Cardiac septum (tissue), 1 donor: ENCODE results near the gene QRICH1. TPM values are rescaled to one million over a fixed set of nuclear protein-coding genes. Genes with fewer than 3 reads are reported as not detected.
"Not testable (repeated sequence)": the region's sequence is repeated elsewhere in the genome, so short reads cannot be mapped to it uniquely, and the experiment has no call there.

Experiments
- DNase-seq: peaks from one replicate; pipeline ENCODE4 v3.0.0-alpha.2; 2020; ENCODE audit warnings: low spot score
- intact Hi-C: fragments of 100-400 bp; cut with DNase I; formaldehyde crosslinking; loops from one replicate; pipeline ENCODE4 v1.14.0; 2022
- total RNA-seq: library from RNA; stranded (reverse); fragmentation: NEBNext Ultra II Directional; extraction: Animal tissue kit (Norgen Biotek cat#: 25700); gene quantifications from one replicate; pipeline ENCODE4 v1.2.1, GENCODE V29; 2021
- donor health status: DM: no; HTN: no; CAD: no.

The QRICH1 gene
- total RNA-seq, 1 donor from 2014 or later: 54.5 TPM

DNA sequence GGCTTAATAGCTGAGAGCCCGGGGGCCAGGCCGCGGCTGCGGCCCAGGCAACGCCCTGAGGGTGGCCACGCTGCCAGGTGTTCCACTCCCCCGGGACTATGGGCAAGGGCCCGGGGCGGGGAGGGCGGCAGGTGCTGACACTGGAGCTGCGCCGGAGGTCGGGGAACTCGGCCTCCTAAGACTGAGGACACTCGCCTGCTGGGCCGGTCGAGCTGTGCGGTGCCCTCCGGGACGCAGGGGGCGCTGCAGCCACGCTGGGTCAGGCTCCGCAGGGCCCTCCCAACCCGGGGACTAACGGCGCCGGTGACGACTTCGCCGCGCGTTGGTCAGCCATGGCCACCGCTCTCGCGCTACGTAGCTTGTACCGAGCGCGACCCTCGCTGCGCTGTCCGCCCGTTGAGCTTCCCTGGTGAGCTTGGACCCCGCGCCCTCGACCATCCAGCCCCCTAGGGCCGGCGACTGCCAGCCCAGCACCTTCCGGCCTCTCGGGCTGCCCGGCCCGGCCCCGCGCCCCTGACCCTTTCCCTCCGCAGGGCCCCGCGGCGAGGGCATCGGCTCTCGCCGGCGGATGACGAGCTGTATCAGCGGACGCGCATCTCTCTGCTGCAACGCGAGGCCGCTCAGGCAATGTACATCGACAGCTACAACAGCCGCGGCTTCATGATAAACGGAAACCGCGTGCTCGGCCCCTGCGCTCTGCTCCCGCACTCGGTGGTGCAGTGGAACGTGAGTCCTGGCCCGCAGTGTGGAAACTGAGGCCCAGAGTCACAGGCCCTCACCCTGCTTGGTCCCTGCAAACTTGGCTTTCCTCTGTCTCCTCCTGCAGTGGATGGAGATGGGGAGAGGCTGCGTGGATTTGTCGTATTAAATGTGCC is 71.8 kb downstream of the QRICH1 start, which contains the start of gene NDUFAF3:
NDUFAF3 (plus strand) TSS at position 309 of the 875 bp plus-strand sequence; CDS start at position 333, 24 bp downstream.
- peak; percentile 97 for DNase-seq
- intact Hi-C loops: no loop called here

DNA sequence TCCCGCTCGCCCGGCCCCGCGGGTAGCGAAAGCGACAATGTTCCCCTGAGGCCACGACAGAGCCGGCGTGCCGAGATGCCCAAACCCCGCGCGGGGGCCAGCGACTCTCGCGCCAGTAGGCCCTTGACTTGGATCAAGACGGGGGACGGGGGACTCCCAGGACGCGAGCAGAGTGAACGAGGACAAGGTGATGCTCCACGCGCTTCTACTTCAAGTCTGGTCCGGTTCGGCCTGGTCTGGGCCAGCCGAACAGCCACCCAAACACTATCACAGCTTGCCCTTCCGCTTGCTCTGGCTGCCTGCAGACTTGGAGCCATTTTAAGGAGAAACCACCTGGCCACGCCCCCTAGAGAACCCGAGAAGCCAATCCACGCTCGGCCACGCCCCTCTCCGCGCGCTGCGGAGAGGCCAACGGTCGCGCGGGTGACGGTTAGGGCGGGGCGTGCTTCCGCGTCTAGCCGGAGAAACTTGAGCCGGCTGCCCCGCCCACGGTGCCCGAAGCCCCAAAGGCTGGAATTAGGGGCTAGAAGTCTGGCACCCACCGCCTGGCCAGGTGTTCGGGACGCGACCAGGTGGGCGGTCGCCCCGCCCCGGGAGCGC is 72.6 kb downstream of the QRICH1 start:
- intact Hi-C loops: no loop called here
- DNase-seq: peak; percentile 99

DNA sequence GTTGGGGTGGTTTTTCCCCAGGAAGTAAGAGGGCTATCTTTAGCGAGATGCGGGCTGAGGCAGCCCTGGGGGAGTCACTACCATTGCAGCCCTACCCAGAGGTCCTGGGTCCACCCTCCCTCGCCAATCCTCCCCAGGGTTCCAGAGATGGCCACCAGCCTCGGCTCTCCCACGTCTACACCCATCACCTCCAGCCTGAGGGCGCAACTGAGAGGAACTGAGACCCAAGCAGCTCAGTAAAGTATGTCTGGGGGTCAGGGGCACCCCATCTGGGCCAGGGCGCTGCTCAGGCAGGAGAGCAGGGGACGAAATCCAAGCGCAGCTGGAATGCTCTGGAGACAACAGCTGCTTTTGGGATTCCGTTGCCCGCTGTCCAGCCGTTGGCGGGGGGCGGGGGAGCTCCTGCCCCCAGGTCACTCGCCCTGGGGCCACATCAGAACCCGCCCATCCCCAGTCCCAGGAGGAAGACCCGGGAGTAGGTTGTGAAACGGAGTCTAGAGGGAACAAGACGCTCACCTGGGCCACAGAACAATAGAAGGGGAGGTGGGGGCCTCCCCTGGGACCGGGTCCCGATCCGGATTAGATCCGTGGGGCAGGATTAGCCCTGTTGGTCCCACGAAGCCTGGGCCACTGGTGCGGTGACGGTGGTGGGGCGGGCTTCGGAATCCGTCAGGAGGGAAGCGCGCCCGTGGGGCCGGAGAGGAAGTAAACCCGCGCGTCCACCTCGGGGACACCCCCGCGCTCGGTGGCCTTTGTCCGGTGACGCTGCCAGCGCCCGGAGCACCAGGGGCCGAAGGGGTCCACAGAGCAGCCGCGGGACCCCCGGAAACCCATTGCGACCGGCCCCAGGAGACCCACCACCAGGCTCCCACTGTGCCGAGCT is 73.3 kb downstream of the QRICH1 start:
- intact Hi-C loops: no loop called here
- DNase-seq: peak; percentile 86

DNA sequence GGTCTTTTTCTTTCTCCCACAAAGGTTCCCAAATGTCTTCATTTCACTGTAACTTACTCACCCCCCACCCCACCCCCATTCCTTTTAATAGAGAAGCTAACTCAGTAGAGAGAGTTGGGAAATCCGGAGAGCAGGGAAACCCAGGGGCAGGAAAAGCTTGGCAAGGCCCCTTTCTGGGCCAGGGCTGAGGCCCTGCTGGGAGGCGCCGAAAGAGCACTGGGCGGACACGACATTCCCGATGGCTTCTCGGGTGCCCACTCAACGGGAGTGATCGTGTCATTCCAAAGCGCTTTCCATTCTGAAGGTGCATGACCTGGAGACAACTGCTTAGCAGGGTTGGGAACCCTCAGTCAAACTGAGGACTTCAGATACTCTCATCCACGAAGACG is 73.9 kb downstream of the QRICH1 start:
- intact Hi-C loops: loop anchor here (5.0 kb wide), 1 partner anchor 112 kb away; the partner anchor contains the start of gene LAMB2
- no peak for DNase-seq

DNA sequence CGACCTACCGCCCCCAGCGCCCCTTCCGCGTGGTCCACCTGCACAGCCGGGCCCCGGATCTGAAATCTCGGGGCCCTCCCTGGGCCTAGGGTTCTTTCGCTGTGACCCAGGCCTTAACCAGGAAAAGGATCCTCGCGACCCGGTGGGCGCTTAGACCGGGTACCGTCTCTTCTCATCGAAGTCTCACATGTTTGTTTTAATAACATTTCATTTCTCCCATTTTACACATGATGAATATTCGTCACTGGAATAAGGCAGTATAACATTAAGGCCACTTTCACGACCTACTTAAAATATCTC is 75.2 kb downstream of the QRICH1 start:
- intact Hi-C loops: loop anchor here (5.0 kb wide), 1 partner anchor 114 kb away; the partner anchor contains the start of gene LAMB2
- DNase-seq: no peak

DNA sequence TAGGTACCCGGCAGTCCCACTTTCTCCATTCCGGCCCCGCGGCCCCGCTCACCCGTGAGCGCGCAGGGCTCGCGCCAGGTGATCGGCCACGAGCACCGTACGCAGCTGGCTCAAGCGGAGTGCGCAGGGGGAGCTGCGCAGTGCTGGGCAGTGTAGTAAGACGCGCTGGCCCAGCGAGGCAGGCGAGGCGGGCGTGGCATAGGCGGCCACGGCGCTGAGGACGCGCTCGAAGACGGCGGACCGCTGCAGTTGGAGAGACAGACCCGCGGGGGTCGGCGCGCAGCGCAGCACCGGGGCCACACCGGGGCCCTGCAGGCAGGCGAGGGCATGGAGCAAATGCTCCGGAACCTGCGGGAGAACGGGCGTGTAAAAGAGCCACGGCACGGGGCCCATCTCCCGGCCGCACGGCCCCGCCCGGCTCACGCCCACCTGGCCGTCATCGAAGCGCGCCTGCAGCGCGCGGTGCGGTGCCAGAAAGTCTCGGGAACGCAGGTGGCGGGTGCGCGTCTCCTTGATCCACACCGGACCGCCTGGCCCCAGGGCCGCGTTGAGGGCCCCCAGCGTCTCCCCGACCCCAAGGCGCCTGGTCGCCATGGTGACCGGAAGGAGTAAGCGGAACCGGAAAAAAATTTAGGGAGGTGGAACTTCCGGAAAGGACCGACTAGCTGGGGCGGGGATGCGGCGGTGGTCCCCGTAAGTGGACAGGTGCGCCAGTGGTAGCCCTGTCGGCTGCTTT is 75.7 kb downstream of the QRICH1 start, which contains the start of gene DALRD3:
DALRD3 (minus strand) TSS at position 610 of the 736 bp plus-strand sequence; CDS start at position 594, 16 bp downstream.
- intact Hi-C loops: loop anchor here (5.0 kb wide), 1 partner anchor 114 kb away; the partner anchor contains the start of gene LAMB2
- DNase-seq: peak; percentile 85

DNA sequence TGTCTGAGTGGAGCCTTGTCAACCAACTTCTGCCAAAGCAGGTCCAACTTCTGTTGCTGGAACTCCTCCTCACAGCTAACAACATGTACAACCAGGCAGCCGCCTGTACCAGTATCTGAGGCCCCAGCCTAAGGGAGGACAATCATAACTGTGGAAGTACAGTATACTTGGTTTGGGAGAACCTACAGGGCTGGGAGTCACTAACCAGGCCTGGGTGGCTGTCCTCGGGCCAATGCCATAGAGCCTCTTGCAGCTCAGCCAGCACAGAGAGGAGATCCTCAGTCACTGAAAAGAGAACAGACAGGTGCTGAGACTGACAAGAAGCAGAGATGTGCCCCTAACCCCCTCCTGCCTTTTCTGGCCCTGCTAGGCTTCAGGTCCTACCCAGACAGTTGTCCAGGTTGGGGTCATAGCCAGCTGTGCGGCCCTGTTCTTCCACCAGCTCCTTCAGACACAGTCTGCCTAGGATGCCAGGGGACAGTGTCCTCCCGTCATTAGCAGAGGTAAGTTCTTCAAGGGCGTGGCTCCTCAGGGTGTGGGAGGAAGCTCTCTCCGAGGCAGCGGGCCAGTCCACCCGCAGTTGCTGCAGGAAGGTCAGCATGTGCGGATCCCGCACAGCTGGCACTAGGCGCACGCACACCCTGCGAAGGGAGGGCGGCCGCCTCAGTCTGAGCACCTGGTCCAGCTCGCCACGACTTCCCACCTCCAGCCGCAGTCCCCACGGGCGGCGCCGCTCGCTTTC is 76.5 kb downstream of the QRICH1 start:
- DNase-seq: no peak
- intact Hi-C loops: loop anchor here (5.0 kb wide), 1 partner anchor 115 kb away; the partner anchor contains the start of gene LAMB2

DNA sequence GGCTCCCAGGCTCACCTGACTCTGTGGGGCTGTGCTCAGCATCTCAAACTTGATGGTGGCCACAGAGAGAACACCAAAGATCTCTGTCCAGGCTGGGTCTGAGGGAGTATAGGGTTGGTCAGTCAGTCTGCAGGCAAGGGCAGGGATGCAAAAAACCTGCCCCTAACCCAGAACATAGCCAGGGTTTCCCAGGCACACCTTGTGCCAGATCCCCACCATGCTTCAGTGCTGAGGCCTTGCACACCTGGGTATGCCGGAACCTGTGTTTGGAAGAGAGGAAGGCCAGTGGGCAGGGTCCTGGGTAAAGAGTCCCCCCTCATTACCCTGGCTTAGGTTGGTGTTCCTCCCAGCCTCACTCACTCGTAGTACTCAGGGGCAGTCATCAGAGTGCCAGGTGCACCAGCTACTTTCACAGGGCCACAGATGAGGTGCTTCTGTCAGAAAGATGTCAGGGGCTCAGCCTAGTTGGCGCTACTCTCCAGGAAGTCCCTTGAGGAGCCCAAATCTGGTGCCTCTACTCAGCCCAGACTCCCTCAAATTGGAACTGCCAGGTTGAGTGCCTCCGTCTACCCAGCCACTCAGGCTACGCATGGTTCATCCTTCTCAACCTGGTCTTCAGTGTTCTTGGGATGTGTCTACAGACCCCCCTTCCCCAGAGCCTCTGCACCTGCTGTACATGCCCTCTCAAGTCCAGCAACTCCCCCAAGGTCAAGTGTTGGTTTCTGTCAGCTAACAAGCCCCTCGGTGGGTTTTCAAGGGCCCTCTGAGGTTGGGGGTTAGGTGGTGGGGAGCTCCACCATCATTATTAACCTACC is 77.2 kb downstream of the QRICH1 start:
- DNase-seq: no peak
- intact Hi-C loops: loop anchor here (5.0 kb wide), 1 partner anchor 116 kb away; the partner anchor contains the start of gene LAMB2

DNA sequence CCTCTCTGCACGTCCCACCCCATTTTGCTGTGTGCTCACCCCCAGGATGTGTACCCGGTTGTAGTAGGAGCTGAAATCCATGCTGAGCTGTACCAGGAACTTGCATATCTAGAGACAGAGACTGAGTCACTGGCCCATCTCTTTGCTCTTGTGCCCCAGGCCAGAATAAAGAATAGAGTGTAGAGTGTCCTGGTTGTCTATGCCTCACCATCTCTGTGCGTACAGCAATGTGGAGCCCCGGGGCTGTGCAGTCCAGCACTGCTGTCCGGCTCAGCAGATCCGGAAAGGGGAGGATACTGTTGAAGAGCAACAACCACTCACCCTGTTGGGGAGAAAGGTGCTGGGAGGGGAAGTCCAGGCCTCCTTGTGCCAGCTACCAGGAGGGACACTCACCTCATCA is 78.1 kb downstream of the QRICH1 start:
- intact Hi-C loops: loop anchor here (5.0 kb wide), 1 partner anchor 117 kb away; the partner anchor contains the start of gene LAMB2
- DNase-seq: no peak

DNA sequence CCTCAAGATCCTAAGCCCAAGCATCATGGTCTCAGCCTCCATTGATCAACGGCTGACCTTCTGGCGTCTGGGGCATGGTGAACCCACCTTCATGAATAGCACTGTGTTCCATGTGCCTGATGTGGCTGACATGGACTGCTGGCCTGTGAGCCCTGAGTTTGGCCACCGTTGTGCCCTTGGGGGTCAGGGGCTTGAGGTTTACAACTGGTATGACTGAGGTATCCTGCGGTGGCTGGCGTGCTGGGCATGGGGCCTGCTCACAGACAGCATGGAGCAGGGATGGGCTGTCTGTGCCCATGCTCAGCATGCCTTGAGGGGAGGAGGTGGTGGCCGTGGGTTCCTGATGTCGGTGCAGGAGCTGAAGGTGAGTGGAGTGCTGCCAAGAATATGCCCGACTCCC is 78.8 kb downstream of the QRICH1 start:
- DNase-seq: no peak
- intact Hi-C loops: loop anchor here (5.0 kb wide), 1 partner anchor 117 kb away; the partner anchor contains the start of gene LAMB2

DNA sequence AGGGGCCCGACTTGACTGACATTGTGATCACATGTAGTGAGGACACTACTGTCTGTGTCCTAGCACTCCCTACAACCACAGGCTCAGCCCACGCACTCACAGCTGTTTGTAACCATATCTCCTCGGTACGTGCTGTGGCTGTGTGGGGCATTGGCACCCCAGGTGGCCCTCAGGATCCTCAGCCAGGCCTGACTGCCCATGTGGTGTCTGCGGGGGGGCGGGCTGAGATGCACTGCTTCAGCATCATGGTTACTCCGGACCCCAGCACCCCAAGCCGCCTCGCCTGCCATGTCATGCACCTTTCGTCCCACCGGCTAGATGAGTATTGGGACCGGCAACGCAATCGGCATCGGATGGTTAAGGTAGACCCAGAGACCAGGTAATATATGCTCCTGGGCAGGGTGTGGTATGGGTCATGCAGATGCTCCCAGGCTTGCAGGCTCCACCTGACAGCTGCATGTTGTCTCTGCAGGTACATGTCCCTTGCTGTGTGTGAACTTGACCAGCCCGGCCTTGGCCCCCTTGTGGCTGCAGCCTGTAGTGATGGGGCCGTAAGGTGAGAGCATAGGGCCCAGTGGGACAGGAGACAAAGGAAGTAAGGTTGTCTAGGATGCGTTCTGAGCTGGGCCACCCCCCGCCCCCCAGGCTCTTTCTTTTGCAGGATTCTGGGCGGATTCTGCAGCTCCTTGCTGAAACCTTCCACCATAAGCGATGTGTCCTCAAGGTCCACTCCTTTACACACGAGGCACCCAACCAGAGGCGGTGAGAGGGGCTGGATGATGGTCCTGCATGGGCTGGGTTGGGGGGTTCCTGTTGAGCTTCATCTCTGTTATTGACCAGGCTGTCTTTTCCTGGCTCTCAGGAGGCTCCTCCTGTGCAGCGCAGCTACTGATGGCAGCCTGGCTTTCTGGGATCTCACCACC is 79.9 kb downstream of the QRICH1 start:
- no peak for DNase-seq
- intact Hi-C loops: no loop called here

DNA sequence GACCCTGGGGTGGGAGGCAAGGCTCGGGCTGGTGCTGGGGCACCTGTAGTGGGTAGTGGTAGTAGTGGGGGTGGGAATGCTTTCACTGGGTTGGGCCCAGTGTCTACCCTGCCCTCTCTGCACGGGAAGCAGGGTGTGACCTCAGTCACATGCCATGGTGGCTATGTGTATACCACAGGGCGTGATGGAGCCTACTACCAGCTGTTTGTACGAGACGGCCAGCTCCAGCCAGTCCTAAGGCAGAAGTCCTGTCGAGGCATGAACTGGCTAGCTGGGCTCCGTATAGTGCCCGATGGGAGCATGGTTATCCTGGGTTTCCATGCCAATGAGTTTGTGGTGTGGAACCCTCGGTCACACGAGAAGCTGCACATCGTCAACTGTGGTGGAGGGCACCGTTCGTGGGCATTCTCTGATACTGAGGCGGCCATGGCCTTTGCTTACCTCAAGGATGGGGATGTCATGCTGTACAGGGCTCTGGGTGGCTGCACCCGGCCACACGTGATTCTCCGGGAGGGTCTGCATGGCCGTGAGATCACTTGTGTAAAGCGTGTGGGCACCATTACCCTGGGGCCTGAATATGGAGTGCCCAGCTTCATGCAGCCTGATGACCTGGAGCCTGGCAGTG is 80.6 kb downstream of the QRICH1 start:
- intact Hi-C loops: no loop called here
- DNase-seq: no peak

DNA sequence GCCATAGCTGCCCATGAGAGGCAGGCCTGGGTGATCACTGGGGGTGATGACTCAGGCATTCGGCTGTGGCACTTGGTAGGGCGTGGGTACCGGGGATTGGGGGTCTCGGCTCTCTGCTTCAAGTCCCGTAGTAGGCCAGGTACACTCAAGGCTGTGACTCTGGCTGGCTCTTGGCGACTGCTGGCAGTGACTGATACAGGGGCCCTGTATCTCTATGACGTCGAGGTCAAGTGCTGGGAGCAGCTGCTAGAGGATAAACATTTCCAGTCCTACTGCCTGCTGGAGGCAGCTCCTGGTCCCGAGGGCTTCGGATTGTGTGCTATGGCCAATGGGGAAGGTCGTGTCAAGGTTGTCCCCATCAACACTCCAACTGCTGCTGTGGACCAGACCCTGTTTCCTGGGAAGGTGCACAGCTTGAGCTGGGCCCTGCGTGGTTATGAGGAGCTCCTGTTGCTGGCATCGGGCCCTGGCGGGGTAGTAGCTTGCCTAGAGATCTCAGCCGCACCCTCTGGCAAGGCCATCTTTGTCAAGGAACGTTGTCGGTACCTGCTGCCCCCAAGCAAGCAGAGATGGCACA is 81.3 kb downstream of the QRICH1 start:
- intact Hi-C loops: no loop called here
- DNase-seq: no peak

DNA sequence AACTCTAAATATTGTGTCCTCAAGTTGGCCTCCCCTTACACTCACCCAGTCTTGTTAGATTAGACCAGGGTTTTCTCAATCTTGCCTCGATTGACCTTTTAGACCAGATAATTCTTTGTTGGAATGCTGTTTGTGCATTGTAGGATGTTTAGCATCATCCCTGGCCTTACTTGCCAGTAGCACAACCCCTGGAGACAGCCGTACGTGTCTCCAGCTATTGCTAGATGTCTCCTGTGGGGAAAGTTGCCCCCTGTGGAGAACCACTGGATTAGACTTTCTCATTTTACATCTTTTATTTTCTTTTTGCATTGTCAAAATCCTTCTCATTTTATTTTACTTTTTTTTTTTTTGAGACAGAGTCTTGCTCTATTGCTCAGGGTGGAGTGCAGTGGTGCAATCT is 84.5 kb downstream of the QRICH1 start:
- intact Hi-C loops: loop anchor here (5.0 kb wide), 1 partner anchor 92 kb away; the partner anchor contains the start of gene ARIH2
- no peak for DNase-seq

DNA sequence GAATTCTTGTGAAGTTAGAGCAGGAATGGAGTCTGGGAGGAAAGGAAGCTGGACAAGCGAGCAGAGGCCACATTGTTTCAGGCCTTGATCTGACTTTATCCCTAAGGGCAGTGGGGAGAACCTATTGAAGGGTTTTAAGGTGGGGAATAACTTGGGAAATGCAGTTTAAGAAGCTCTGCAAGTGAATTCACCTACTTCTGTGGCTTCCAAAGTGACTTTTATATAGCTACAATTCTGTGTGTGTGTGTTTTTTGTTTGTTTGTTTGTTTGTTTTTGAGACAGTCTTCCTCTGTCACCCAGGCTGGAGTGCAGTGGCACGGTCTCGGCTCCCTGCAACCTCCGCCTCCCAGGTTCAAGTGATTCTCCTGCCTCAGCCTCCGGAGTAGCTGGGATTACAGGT is 85.2 kb downstream of the QRICH1 start:
- intact Hi-C loops: loop anchor here (5.0 kb wide), 1 partner anchor 91 kb away; the partner anchor contains the start of gene ARIH2
- not testable (repeated sequence) for DNase-seq
